Stimulated activated memory B cell treated with anti-CD40 and anti-IgM and Interleukin-4, amounts not matched to agents 10 μg/mL and 1 μg/mL and 100 μg/mL, for 72 hours (primary cell): ENCODE results near the gene NEGR1.

ENCODE experiments used
- ATAC-seq: fragments of 150-1000 bp; cut with Tn5 transposase; 2 replicates; pipeline ENCODE4 v1.10.0; 2021
- H3K27ac Mint-ChIP-seq: one replicate; pipeline ENCODE4 v1.8.0; 2022; ENCODE audit warnings: mild to moderate bottlenecking, mixed read lengths
- H3K27me3 Mint-ChIP-seq: one replicate; pipeline ENCODE4 v1.8.0; 2022; ENCODE audit warnings: mixed read lengths
- H3K36me3 Mint-ChIP-seq: one replicate; pipeline ENCODE4 v1.8.0; 2022; ENCODE audit warnings: mixed read lengths
- H3K4me1 Mint-ChIP-seq: one replicate; pipeline ENCODE4 v1.8.0; 2022; ENCODE audit warnings: mixed read lengths
- H3K4me3 Mint-ChIP-seq: one replicate; pipeline ENCODE4 v1.8.0; 2022; ENCODE audit warnings: mild to moderate bottlenecking, moderate library complexity, mixed read lengths
- H3K9me3 Mint-ChIP-seq: one replicate; pipeline ENCODE4 v1.8.0; 2022; ENCODE audit warnings: mixed read lengths

The NEGR1 gene

GRCh38 chr1:72056516-72056915 lies 225.8 kb downstream of the NEGR1 start:
- Mint-ChIP-seq H3K27me3 (no peaks in the 10 kb centered on the region), H3K36me3 (no peaks in the 10 kb centered on the region), H3K9me3 (no peaks in the 10 kb centered on the region), H3K4me1 (no peaks in the 10 kb centered on the region), H3K27ac (no peak overlapping the region), H3K4me3 (no peak overlapping the region)
- no peak for ATAC-seq

DNA sequence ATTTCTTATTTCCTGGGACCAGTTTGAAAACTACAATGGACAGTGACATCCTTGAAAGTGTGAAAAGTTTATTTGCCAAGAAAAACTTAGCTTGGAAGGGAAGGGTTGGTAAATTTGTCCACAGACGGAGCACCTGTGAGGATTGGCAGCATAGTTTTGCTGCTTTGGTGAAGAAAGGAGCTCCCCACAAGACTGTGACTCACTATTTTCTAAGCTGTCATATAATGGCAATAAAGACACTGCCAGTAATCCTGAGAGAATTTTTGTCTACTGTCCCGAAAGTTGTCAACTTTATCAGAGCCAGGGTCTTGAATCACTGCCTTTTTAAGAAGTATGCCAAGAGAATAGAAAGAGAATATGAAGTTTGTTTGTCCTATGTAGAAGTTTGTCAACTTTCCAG lies 230.8 kb downstream of the NEGR1 start:
- no peaks in the 10 kb centered on the region for H3K36me3 Mint-ChIP-seq
- no peaks in the 10 kb centered on the region for H3K4me1 Mint-ChIP-seq
- no peaks in the 10 kb centered on the region for H3K27me3 Mint-ChIP-seq
- H3K4me3 Mint-ChIP-seq = no peak overlapping the region
- no peak overlapping the region for H3K27ac Mint-ChIP-seq
- H3K9me3 Mint-ChIP-seq = no peaks in the 10 kb centered on the region
- ATAC-seq = no peak

GRCh38 chr1:72050551-72050950 lies 231.8 kb downstream of the NEGR1 start:
- Mint-ChIP-seq H3K4me1 (no peaks in the 10 kb centered on the region), H3K27ac (no peak overlapping the region), H3K9me3 (no peaks in the 10 kb centered on the region), H3K36me3 (no peaks in the 10 kb centered on the region), H3K4me3 (no peak overlapping the region), H3K27me3 (no peaks in the 10 kb centered on the region)
- ATAC-seq = no peak

DNA sequence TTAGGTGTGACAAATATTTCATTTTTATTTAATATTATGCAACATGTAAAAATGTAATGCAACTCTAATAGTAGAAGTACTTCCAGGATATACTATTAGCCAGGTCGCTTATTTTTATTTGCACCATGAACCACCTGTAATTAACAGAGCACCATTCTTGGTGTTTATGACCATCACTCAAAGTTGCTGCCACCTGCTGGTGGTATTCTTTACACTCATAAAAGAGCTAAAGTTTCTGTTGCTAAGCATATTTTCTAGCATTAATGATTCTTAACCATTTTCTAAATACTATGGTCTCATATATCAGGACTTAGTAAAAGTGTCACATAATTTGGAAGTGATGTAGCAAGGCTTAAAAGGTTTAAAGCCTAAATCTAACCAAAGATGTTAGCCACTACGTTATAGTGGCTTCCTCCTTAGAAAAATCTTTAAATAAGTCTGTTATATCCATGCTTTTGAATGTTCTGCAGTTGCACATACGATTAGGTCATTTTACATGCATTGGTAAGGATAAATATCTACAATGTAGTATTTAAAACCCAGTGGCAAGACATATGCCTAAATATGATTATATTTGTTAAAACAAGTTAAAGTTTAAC lies 244.5 kb downstream of the NEGR1 start:
- Mint-ChIP-seq H3K36me3 (no peaks in the 10 kb centered on the region), H3K4me3 (no peak overlapping the region), H3K27ac (no peak overlapping the region), H3K27me3 (no peaks in the 10 kb centered on the region), H3K4me1 (no peaks in the 10 kb centered on the region), H3K9me3 (no peaks in the 10 kb centered on the region)
- no peak for ATAC-seq

GRCh38 chr1:72034827-72035226 lies 247.5 kb downstream of the NEGR1 start:
- no peaks in the 10 kb centered on the region for H3K27me3 Mint-ChIP-seq
- H3K4me3 Mint-ChIP-seq = no peak overlapping the region
- no peak for ATAC-seq
- H3K4me1 Mint-ChIP-seq = no peaks in the 10 kb centered on the region
- H3K36me3 Mint-ChIP-seq = no peaks in the 10 kb centered on the region
- H3K27ac Mint-ChIP-seq = no peak overlapping the region
- peaks cover 3% of the 10 kb centered on the region for H3K9me3 Mint-ChIP-seq

DNA sequence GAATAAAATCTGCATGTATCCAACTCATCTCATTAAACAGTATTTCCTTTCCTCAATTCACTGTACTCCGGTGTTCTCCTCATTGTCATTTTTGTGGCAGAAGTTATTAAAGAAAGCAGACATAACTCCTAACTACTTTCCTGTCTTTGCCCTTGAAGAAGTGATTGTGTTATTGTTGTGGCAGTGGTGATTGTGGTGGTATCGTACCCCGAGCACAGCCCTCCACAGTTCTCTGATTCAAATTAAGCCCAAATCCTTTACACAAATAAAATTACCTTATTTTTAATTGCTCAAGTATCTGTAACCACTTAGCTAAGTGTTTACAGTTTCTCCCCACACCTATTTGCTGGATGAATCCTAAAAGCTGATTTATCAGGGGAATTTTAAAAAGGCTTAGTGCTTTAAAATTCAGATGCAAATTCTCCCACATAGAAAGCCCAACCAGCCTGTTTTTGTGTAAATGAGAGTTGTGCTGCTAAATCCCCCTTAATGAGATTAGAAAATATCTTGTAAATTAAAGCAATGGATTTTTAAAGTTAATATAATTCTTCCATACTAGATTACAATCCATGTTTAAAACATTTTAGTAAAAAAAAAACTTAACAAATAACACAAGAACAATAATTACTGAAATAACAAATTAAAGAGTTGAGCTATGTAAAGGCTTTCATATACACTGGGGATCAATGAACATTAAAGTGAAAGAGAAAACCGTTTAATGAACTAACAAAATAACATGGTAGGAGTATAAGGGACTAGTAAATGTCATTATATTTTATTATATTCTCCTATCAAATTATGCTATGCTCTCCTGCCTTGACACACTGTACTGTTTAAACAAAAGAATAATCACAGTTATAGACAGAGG lies 259.0 kb downstream of the NEGR1 start:
- no peaks in the 10 kb centered on the region for H3K36me3 Mint-ChIP-seq
- no peak overlapping the region for H3K4me3 Mint-ChIP-seq
- no peaks in the 10 kb centered on the region for H3K4me1 Mint-ChIP-seq
- H3K27ac Mint-ChIP-seq = no peak overlapping the region
- ATAC-seq = no peak
- no peaks in the 10 kb centered on the region for H3K27me3 Mint-ChIP-seq
- H3K9me3 Mint-ChIP-seq = peaks cover 6% of the 10 kb centered on the region

DNA sequence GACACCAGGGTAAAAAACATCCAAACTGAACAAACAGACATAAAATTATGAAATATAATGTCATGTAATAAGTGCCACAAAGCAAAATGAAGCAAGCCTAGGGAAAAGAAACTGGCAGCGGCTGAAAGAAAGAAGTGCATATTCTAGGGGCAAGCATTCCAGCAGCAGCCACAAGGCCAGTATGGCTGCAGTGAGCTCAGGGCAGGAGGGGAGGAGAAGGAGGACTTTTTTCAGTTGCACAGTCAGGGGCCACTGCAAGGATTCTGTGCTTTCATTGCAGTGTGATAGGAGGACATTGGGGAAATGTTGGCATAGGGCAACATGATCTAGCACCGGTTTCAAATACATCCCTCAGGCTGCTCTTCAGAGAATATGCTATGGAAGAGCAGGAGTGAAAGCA lies 263.8 kb downstream of the NEGR1 start:
- ATAC-seq = no peak
- Mint-ChIP-seq H3K4me3 (no peak overlapping the region), H3K27ac (no peak overlapping the region), H3K4me1 (no peaks in the 10 kb centered on the region), H3K36me3 (no peaks in the 10 kb centered on the region), H3K9me3 (no peaks in the 10 kb centered on the region), H3K27me3 (no peaks in the 10 kb centered on the region)

DNA sequence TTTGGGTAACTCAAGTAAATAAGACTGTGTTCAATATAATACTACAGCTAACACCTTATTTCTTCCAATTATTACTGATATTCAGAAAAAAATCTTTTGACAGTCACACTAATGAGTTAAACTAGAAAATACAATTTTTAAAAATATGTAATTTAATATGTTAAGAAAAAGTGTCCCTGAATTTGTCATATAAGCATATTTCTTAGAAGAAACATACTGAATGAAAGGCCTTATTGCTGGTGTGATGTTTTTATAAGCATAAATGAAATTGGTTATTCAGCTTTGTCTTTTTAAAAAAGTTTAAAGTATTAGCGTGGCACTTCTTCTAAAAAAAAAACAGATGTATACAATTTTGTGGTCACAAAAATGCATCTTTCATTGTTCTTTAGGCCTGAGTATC lies 267.3 kb downstream of the NEGR1 start:
- no peak overlapping the region for H3K27ac Mint-ChIP-seq
- no peaks in the 10 kb centered on the region for H3K27me3 Mint-ChIP-seq
- ATAC-seq = no peak
- H3K4me1 Mint-ChIP-seq = no peaks in the 10 kb centered on the region
- no peaks in the 10 kb centered on the region for H3K36me3 Mint-ChIP-seq
- H3K9me3 Mint-ChIP-seq = no peaks in the 10 kb centered on the region
- H3K4me3 Mint-ChIP-seq = no peak overlapping the region

GRCh38 chr1:72013161-72013560 lies 269.2 kb downstream of the NEGR1 start:
- Mint-ChIP-seq H3K4me3 (no peak overlapping the region), H3K27me3 (no peaks in the 10 kb centered on the region), H3K27ac (no peak overlapping the region), H3K4me1 (no peaks in the 10 kb centered on the region), H3K9me3 (no peaks in the 10 kb centered on the region), H3K36me3 (no peaks in the 10 kb centered on the region)
- no peak for ATAC-seq

DNA sequence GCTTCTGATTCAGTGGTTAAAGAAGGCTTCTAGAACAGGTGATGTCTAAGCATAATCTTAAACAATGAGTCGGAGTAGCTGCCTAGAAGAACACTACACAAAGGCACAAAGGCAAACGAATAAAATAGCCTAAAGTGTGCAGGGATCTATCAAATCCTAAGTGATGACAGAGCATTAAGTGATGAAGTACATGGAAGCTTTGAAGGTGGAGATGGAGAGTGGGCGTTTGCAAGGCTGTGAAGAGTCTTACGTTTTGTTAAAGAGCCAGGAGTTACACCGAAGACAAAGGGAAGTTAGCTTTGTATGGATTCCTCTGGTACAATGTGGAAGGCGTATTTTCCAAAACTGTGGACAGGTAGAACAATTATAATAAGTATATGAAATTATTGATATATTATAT lies 270.6 kb downstream of the NEGR1 start:
- Mint-ChIP-seq H3K27ac (no peak overlapping the region), H3K36me3 (no peaks in the 10 kb centered on the region), H3K27me3 (no peaks in the 10 kb centered on the region), H3K4me3 (no peak overlapping the region), H3K9me3 (no peaks in the 10 kb centered on the region), H3K4me1 (no peaks in the 10 kb centered on the region)
- no peak for ATAC-seq

GRCh38 chr1:72010094-72010431 lies 272.3 kb downstream of the NEGR1 start:
- no peaks in the 10 kb centered on the region for H3K4me1 Mint-ChIP-seq
- H3K27ac Mint-ChIP-seq = no peak overlapping the region
- no peaks in the 10 kb centered on the region for H3K36me3 Mint-ChIP-seq
- no peak overlapping the region for H3K4me3 Mint-ChIP-seq
- ATAC-seq = no peak
- H3K27me3 Mint-ChIP-seq = no peaks in the 10 kb centered on the region
- no peaks in the 10 kb centered on the region for H3K9me3 Mint-ChIP-seq

DNA sequence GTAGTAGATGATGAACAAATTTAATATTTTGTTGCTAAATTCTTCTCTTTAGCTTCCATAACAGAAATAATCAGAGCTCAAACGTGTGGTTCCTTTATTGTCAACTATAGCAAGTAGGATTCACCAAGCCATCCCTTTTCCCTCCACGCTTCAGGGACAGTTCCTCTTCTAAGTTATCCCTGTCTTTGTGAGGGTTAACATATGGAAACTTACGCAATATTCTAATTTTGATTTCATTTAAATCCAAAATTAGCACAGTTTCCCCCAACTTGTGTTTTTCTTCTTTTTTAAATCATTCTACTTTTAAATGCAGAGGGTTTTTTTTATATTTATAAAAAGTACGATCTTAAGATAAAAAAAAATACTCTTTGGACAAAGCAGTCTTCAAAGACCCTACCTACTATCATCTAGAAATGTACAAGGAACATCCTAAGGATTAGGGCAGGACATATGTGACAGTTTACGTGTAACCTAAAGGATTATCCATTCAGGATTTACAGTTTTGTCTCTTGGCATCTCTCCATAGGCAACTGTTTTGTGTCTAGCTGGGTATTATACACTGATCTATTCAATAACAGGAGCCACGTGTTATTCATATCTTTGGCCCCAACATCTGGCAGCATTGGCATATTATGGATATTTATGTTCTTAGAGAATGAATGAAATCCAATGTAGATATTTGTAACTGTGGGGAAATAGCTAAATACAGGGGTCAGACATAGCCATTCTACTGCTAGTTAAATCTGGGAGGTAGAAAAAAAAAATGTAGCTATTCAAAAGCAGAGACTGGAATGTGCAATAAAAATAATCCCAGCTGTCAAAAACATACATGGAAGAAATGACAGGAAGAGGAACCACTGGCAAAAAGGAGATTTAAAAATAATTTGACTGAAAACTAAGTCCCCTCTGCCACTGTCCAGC lies 272.9 kb downstream of the NEGR1 start:
- Mint-ChIP-seq H3K36me3 (no peaks in the 10 kb centered on the region), H3K4me3 (no peak overlapping the region), H3K9me3 (no peaks in the 10 kb centered on the region), H3K4me1 (no peaks in the 10 kb centered on the region), H3K27ac (no peak overlapping the region), H3K27me3 (no peaks in the 10 kb centered on the region)
- ATAC-seq = no peak

DNA sequence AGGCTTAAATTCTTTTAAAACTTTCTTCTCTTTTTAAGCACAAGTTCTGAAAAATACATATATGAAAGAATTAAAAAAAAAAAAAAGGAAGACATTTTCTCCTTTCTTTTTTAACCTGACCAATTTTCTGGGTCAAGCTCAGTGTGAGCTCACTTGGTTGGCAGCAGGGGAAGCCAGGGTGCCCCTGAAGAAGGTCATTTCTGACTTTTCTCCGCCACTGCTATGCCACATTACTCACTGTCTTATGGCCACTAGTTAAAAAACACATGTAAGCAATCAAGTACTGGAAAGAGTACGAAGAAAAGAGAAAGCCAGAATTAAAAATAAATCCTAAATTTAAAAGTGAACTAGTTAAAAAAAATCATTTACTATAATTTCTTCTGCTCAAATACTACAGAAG lies 275.0 kb downstream of the NEGR1 start:
- Mint-ChIP-seq H3K36me3 (no peaks in the 10 kb centered on the region), H3K4me1 (no peaks in the 10 kb centered on the region), H3K27me3 (no peaks in the 10 kb centered on the region), H3K27ac (no peak overlapping the region), H3K4me3 (no peak overlapping the region), H3K9me3 (no peaks in the 10 kb centered on the region)
- no peak for ATAC-seq

GRCh38 chr1:72006092-72006491 lies 276.2 kb downstream of the NEGR1 start:
- no peaks in the 10 kb centered on the region for H3K36me3 Mint-ChIP-seq
- no peak overlapping the region for H3K27ac Mint-ChIP-seq
- no peak overlapping the region for H3K4me3 Mint-ChIP-seq
- no peak for ATAC-seq
- no peaks in the 10 kb centered on the region for H3K9me3 Mint-ChIP-seq
- no peaks in the 10 kb centered on the region for H3K27me3 Mint-ChIP-seq
- no peaks in the 10 kb centered on the region for H3K4me1 Mint-ChIP-seq

DNA sequence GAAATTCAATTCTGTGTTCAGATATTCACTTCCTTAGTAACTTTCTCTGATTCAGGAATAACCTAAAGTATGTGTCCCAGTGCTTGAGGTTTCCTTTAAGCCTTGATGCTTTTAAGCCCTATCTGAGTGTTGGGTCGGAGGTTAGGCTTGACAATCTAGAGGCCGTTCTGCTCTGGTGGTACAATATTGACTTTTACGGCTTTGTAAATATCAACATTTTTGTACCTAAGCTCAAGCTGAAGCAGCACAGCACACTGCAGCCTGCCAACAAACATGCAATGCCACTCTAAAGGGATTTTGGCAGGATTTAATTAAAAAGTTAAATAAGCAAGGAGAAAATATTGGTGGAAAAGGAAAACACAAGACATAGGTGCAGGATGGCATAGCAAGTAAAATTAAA lies 279.2 kb downstream of the NEGR1 start:
- H3K36me3 Mint-ChIP-seq = no peaks in the 10 kb centered on the region
- no peaks in the 10 kb centered on the region for H3K9me3 Mint-ChIP-seq
- ATAC-seq = no peak

More for the DNA sequence above, 279.2 kb downstream of the NEGR1 start:
- H3K27me3 Mint-ChIP-seq = no peaks in the 10 kb centered on the region
- no peak overlapping the region for H3K4me3 Mint-ChIP-seq
- no peaks in the 10 kb centered on the region for H3K4me1 Mint-ChIP-seq
- no peak overlapping the region for H3K27ac Mint-ChIP-seq
